ENCODE results near the gene VTI1A.

DNA sequence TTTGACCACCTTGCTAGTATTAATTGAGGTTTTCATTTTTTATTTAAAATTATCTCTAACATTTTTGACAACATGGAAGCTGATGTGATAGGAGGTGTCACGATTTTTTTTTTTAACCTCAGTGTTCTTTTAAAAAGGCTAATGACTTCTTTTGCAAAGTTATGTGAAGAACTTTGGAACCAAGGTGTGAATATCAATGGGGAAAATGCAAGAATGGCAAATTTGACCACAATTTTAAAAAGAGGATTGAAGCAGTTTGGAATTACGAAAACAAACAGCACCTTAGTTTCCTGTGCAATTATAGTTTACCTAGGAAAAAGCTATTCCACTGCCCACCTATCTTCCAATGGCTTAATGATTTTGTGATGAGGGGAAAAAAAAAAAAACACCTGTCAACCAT, 232.4 kb downstream of the VTI1A start:
- TF ChIP-seq, protein P1, sequence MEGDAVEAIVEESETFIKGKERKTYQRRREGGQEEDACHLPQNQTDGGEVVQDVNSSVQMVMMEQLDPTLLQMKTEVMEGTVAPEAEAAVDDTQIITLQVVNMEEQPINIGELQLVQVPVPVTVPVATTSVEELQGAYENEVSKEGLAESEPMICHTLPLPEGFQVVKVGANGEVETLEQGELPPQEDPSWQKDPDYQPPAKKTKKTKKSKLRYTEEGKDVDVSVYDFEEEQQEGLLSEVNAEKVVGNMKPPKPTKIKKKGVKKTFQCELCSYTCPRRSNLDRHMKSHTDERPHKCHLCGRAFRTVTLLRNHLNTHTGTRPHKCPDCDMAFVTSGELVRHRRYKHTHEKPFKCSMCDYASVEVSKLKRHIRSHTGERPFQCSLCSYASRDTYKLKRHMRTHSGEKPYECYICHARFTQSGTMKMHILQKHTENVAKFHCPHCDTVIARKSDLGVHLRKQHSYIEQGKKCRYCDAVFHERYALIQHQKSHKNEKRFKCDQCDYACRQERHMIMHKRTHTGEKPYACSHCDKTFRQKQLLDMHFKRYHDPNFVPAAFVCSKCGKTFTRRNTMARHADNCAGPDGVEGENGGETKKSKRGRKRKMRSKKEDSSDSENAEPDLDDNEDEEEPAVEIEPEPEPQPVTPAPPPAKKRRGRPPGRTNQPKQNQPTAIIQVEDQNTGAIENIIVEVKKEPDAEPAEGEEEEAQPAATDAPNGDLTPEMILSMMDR (IDR thresholded peaks at IDR 0.05): no peak
- no peak for TF ChIP-seq POLR2A (IDR thresholded peaks at IDR 0.05)

Measured in uterus (tissue), 2 donors.